PC-3 (cell line): ENCODE measurements around the gene CT83. TPM values are rescaled to one million over a fixed set of nuclear protein-coding genes. Genes with fewer than 3 reads are reported as not detected.

Source experiments
- ATAC-seq: fragments of 200-7000 bp; cut with Tn5 transposase; 2 replicates; pipeline ENCODE4 v1.9.1; 2020; ENCODE audit warnings: mild to moderate bottlenecking, moderate library complexity
- Bru-seq: library from RNA; stranded (reverse); fragments of 400-500 nt; gene quantifications from one replicate; lab custom pipeline; 2021; lab: Mats Ljungman, UMichigan
- BruChase-seq, 2 experiments: library from RNA; stranded (reverse); fragments of 400-500 nt; gene quantifications; one replicate each; lab custom pipeline; 2021; lab: Mats Ljungman, UMichigan
- BruUV-seq: library from RNA; stranded (reverse); fragments of 400-500 nt; replicated peaks from 2 replicates; lab custom pipeline; 2021; lab: Mats Ljungman, UMichigan
- CTCF ChIA-PET: fragments of 300-600 bp; sonication (Branson Sonifier 250); formaldehyde crosslinking; loops from one replicate; lab custom pipeline; 2022; ENCODE audit warnings: antibody characterized with exemption; lab: Charles Lee
- POLR2A ChIA-PET: fragments of 300-600 bp; sonication (Branson Sonifier 250); formaldehyde crosslinking; loops from one replicate; lab custom pipeline; 2022; ENCODE audit warnings: antibody characterized with exemption; ENCODE audit not compliant: unreplicated experiment; lab: Charles Lee
- DNase-seq: peaks from one replicate; pipeline ENCODE4 v3.0.0-alpha.2; 2015
- H2AFZ ChIP-seq: fragments of 300-600 bp; sonication (generic); 2 replicates; pipeline ENCODE4 v1.6.0; 2016; ENCODE audit warnings: antibody characterized with exemption, low read length
- H3F3A ChIP-seq: fragments of 300-600 bp; sonication (generic); one replicate; pipeline ENCODE4 v1.6.0; 2017; ENCODE audit warnings: antibody characterized with exemption, low read length, control low read depth, mild to moderate bottlenecking; ENCODE audit not compliant: unreplicated experiment
- H3K27ac ChIP-seq: fragments of 300-600 bp; sonication (generic); 2 replicates; pipeline ENCODE4 v1.5.1; 2016; ENCODE audit warnings: mild to moderate bottlenecking, low read length
- H3K27me3 ChIP-seq: fragments of 300-600 bp; sonication (generic); 2 replicates; pipeline ENCODE4 v1.6.1; 2016; ENCODE audit warnings: low read length, mixed read lengths
- H3K36me3 ChIP-seq: fragments of 300-600 bp; sonication (generic); 2 replicates; pipeline ENCODE4 v1.6.1; 2016; ENCODE audit warnings: low read depth, mixed run types, low read length, mixed read lengths
- H3K4me1 ChIP-seq: fragments of 300-600 bp; sonication (generic); 2 replicates; pipeline ENCODE4 v1.5.1; 2016; ENCODE audit warnings: low read length; ENCODE audit not compliant: insufficient read depth
- H3K4me2 ChIP-seq: fragments of 300-600 bp; sonication (generic); 2 replicates; pipeline ENCODE4 v1.6.0; 2016; ENCODE audit warnings: low read length
- H3K4me3 ChIP-seq: fragments of 300-600 bp; sonication (generic); 2 replicates; pipeline ENCODE4 v1.5.1; 2016; ENCODE audit warnings: mild to moderate bottlenecking, low read length, mixed read lengths
- H3K79me2 ChIP-seq: fragments of 300-600 bp; sonication (generic); 2 replicates; pipeline ENCODE4 v1.6.1; 2017; ENCODE audit warnings: low read length, mixed read lengths
- H3K9ac ChIP-seq: fragments of 300-600 bp; sonication (generic); 2 replicates; pipeline ENCODE4 v1.6.0; 2016; ENCODE audit warnings: mild to moderate bottlenecking, low read length
- H3K9me2 ChIP-seq: fragments of 300-600 bp; sonication (generic); replicated peaks from 2 replicates; pipeline ENCODE4 v1.6.1; 2016; ENCODE audit warnings: mixed run types, low read length, mixed read lengths
- H3K9me3 ChIP-seq: fragments of 300-600 bp; sonication (generic); 2 replicates; pipeline ENCODE4 v1.6.1; 2016; ENCODE audit warnings: low read length, mixed read lengths
- H4K20me1 ChIP-seq: fragments of 300-600 bp; sonication (generic); 2 replicates; pipeline ENCODE4 v1.6.1; 2016; ENCODE audit warnings: low read length, mixed read lengths
- EZH2 ChIP-seq: fragments of 300-600 bp; sonication (generic); IDR thresholded peaks from one replicate; pipeline ENCODE4 v1.6.1; 2017; ENCODE audit warnings: antibody characterized with exemption, mild to moderate bottlenecking, low read length; ENCODE audit not compliant: unreplicated experiment
- EZH2phosphoT487 ChIP-seq: fragments of 300-600 bp; sonication (generic); IDR thresholded peaks from 2 replicates; pipeline ENCODE4 v1.6.1; 2018; ENCODE audit warnings: mild to moderate bottlenecking, antibody characterized with exemption, low read length, borderline replicate concordance
- intact Hi-C: fragments of 100-400 bp; cut with micrococcal nuclease; formaldehyde crosslinking; loops from 2 replicates; pipeline ENCODE4 v1.9.0; 2023
- long read RNA-seq: library from polyadenylated mRNA; unstranded; transcript quantifications from one replicate; pipeline ENCODE4 v2.0.0, GENCODE V29; 2021; ENCODE audit not compliant: unreplicated experiment
- total RNA-seq: library from RNA; depleted of rRNA; stranded (reverse); fragments of >200 nt; gene quantifications from 2 replicates; pipeline ENCODE4 v1.2.3, GENCODE V29; 2014; rRNA removed
- TF ChIP-seq, protein P1 (sequence below): fragments of 300-600 bp; sonication (generic); conservative IDR thresholded peaks from 2 replicates; pipeline ENCODE4 v1.5.1; 2017; ENCODE audit warnings: antibody characterized with exemption, low read depth, mild to moderate bottlenecking, low read length

Gene CT83
- total RNA-seq (not detected in 2 replicates), Bru-seq, nascent RNA (not detected), BruChase-seq, experiment 1, labeled RNA remaining after a 6-hour chase (not detected), BruChase-seq, experiment 2, labeled RNA remaining after a 2-hour chase (not detected)
- long read RNA-seq: 0 reads

GRCh38 chrX:116462822-116463221 lies at the start of gene CT83:
CT83 (minus strand) TSS chrX:116462976; CDS start chrX:116462856, 120 bp downstream.
- Histone ChIP-seq H3K4me2 (no peak within 1 kb of the TSS), H3K27ac (no peak within 1 kb of the TSS), H3K4me1 (no peaks in the 10 kb centered on the region), H3K9me2 (no peaks in the 10 kb centered on the region), H2AFZ (no peak within 1 kb of the TSS), H3K79me2 (no peaks in the 10 kb centered on the region), H3K36me3 (no peaks in the 10 kb centered on the region), H3K4me3 (no peak within 1 kb of the TSS), H3K9ac (no peak within 1 kb of the TSS), H3K27me3 (no peaks in the 10 kb centered on the region), H4K20me1 (no peaks in the 10 kb centered on the region), H3F3A (no peaks in the 10 kb centered on the region), H3K9me3 (no peaks in the 10 kb centered on the region)
- no peak for DNase-seq
- TF ChIP-seq, protein P1, sequence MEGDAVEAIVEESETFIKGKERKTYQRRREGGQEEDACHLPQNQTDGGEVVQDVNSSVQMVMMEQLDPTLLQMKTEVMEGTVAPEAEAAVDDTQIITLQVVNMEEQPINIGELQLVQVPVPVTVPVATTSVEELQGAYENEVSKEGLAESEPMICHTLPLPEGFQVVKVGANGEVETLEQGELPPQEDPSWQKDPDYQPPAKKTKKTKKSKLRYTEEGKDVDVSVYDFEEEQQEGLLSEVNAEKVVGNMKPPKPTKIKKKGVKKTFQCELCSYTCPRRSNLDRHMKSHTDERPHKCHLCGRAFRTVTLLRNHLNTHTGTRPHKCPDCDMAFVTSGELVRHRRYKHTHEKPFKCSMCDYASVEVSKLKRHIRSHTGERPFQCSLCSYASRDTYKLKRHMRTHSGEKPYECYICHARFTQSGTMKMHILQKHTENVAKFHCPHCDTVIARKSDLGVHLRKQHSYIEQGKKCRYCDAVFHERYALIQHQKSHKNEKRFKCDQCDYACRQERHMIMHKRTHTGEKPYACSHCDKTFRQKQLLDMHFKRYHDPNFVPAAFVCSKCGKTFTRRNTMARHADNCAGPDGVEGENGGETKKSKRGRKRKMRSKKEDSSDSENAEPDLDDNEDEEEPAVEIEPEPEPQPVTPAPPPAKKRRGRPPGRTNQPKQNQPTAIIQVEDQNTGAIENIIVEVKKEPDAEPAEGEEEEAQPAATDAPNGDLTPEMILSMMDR: no peak
- TF ChIP-seq EZH2phosphoT487: no peak
- no peak for TF ChIP-seq EZH2
- intact Hi-C loops: no loop called here
- POLR2A ChIA-PET: no interaction called here
- ATAC-seq: no peak
- CTCF ChIA-PET: no interaction called here
- BruUV-seq: no TSS peak

DNA sequence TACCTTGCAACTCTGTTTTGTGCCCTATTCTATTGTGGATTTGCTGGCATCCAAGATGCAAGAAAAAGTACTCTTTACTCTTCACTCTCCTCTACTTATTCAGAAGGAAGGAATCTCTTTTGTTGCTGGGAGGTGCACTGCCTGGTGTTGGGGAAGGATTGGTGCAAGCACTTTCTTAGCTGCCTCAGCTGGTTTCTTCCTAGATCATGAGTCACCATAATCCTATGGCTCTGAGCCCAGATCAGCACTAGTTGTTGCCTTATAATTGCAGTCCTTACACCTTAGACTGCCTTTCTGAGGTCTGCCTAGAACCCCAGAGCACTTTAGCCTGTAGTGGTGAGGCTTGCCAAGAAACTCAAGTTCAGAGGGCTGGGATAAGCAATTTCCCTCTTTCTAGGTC lies 37.0 kb upstream of the CT83 start:
- ChIA-PET CTCF (no interaction called here), POLR2A (no interaction called here)
- Histone ChIP-seq H3K9me2 (no peaks in the 10 kb centered on the region), H4K20me1 (no peaks in the 10 kb centered on the region), H3K9me3 (no peaks in the 10 kb centered on the region), H3K36me3 (no peaks in the 10 kb centered on the region), H3K9ac (no peak overlapping the region), H3K27me3 (no peaks in the 10 kb centered on the region), H3K4me2 (no peak overlapping the region), H3K79me2 (no peaks in the 10 kb centered on the region), H3K4me3 (no peak overlapping the region), H3K27ac (no peak overlapping the region), H3F3A (no peaks in the 10 kb centered on the region), H2AFZ (no peak overlapping the region), H3K4me1 (no peaks in the 10 kb centered on the region)
- ATAC-seq: peak; percentile 33
- no TSS peak for BruUV-seq
- peak; percentile 49 for DNase-seq
- intact Hi-C loops: loop anchor here (10.0 kb wide), 2 partner anchors 465 to 1725 kb away; no protein-coding TSS in a partner anchor
- TF ChIP-seq EZH2 (no peak), EZH2phosphoT487 (no peak)
- TF ChIP-seq, protein P1: no peak

DNA sequence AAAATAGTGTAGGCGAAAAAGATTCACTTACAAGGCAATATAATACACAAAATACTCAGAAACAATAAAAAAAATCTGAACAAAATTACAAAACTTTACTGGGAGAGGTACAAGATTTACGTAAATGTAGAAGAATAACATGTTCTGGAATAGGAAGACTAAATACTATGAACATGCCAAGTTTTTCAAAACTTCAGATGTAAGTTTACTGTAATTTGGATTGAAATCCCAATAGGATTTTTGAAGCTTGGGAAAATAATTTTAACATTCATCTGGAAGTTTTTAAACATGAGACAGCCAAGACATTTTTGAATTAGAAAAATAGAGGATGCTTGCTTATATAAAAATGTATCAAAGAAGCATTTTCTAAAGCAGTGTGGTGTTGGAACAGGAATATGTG lies 30.5 kb upstream of the CT83 start:
- POLR2A ChIA-PET: no interaction called here
- intact Hi-C loops: loop anchor here (10.0 kb wide), 2 partner anchors 472 to 1732 kb away; no protein-coding TSS in a partner anchor

More for the DNA sequence above, 30.5 kb upstream of the CT83 start:
- DNase-seq: no peak
- H3F3A ChIP-seq: no peaks in the 10 kb centered on the region
- H3K9me3 ChIP-seq: no peaks in the 10 kb centered on the region
- no peak overlapping the region for H3K4me2 ChIP-seq
- H3K4me3 ChIP-seq: no peak overlapping the region
- no peak for ATAC-seq
- no TSS peak for BruUV-seq
- H3K27me3 ChIP-seq: no peaks in the 10 kb centered on the region
- H3K79me2 ChIP-seq: no peaks in the 10 kb centered on the region
- H3K9ac ChIP-seq: no peak overlapping the region
- H3K9me2 ChIP-seq: no peaks in the 10 kb centered on the region
- no peak overlapping the region for H3K27ac ChIP-seq
- TF ChIP-seq, protein P1: no peak
- TF ChIP-seq EZH2phosphoT487 (no peak), EZH2 (no peak)
- H2AFZ ChIP-seq: no peak overlapping the region
- no peaks in the 10 kb centered on the region for H3K36me3 ChIP-seq
- no peaks in the 10 kb centered on the region for H3K4me1 ChIP-seq
- no peaks in the 10 kb centered on the region for H4K20me1 ChIP-seq
- CTCF ChIA-PET: no interaction called here
